VCaP (cell line): ENCODE results near the gene GCN1.

Experiments used
- H3K27ac ChIP-seq: fragments of 450-650 bp; 2 replicates; pipeline ENCODE4 v1.5.1; 2017
- TF ChIP-seq, protein P1 (sequence below): fragments of 450-650 bp; conservative IDR thresholded peaks from 2 replicates; pipeline ENCODE4 v1.5.1; 2017; ENCODE audit warnings: mild to moderate bottlenecking, moderate library complexity

Gene GCN1

DNA sequence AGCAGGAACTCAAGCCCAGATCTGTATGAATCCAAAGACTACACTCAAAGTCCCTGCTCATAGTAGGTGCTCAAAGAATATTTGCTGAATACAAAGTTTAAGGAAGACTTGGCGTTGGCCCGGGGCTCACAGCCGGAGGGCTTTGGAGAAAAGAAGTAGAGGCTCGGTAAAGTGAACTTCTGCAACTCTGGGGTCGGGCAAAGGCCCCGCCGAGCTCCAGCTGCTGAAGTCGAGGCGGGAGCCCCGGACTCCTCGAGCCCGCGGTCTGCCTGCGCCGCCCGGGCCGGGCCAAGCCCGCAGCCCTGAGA lies 335 bp downstream of the GCN1 start:
- TF ChIP-seq, protein P1, sequence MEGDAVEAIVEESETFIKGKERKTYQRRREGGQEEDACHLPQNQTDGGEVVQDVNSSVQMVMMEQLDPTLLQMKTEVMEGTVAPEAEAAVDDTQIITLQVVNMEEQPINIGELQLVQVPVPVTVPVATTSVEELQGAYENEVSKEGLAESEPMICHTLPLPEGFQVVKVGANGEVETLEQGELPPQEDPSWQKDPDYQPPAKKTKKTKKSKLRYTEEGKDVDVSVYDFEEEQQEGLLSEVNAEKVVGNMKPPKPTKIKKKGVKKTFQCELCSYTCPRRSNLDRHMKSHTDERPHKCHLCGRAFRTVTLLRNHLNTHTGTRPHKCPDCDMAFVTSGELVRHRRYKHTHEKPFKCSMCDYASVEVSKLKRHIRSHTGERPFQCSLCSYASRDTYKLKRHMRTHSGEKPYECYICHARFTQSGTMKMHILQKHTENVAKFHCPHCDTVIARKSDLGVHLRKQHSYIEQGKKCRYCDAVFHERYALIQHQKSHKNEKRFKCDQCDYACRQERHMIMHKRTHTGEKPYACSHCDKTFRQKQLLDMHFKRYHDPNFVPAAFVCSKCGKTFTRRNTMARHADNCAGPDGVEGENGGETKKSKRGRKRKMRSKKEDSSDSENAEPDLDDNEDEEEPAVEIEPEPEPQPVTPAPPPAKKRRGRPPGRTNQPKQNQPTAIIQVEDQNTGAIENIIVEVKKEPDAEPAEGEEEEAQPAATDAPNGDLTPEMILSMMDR, result no peak

DNA sequence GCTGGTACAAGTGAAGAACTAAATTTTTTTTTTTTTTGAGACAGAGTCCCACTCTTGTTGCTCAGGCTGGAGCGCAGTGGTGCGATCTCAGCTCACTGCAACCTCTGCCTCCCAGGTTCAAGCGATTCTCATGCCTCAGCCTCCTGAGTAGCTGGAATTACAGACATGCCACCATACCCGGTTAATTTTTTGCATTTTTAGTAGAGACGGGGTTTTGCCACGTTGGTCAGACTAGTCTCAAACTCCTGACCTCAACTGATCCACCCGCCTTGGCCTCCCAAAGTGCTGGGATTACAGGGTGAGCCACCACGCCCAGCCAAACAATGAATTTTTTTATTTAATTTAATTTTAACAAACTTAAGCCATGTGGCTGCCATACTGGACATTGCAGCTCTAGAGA lies 1.2 kb downstream of the GCN1 start:
- peak overlapping the region; percentile 97; the same call in 1 of the 2 replicates for H3K27ac ChIP-seq

More for the DNA sequence above, 335 bp downstream of the GCN1 start:
- peak overlapping the region; percentile 97 for H3K27ac ChIP-seq

DNA sequence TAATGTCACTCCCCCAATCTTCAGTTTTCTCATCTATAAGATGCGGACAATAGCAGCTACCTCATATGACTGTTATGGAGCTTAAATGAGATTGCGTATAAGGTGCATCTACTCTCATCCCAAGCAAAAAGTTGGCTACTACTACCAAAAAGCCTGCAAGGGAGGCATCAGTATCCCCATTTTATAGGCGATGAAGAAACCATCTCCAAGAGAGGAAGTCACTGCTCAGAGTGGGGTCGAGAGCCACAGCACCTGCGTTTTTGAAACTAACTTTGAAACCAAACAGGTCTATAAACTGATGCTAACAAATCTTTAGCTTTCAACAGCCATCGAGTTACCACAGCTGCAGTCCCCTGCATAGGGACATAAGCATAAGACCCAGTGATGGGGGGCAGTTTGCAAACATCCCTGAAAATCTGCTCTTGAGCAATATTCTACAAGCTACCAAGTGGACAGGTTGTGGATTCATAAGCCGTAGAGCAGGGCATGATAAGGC lies 3.5 kb downstream of the GCN1 start:
- H3K27ac ChIP-seq, result no peak overlapping the region
- TF ChIP-seq, protein P1, result no peak

DNA sequence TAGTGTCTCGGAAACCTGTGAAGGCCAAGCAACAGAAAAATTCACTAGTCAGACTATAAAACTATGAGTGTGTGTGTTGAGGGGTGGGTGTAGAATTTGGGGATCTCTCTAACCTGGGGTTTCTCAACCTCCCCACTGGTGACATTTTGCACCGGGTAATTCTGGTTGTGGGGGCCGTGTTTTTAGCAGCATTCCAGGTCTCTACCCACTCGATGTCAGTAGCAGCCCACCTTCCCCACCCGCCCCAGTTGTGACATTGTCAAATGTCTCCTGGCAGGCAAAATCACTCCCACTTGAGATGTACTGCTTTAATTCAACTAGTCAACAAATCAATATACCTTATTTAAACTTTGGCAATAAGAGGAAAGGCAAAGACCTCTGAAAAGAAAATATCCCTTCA lies 4.1 kb downstream of the GCN1 start:
- H3K27ac ChIP-seq, result no peak overlapping the region
- TF ChIP-seq, protein P1, result no peak

DNA sequence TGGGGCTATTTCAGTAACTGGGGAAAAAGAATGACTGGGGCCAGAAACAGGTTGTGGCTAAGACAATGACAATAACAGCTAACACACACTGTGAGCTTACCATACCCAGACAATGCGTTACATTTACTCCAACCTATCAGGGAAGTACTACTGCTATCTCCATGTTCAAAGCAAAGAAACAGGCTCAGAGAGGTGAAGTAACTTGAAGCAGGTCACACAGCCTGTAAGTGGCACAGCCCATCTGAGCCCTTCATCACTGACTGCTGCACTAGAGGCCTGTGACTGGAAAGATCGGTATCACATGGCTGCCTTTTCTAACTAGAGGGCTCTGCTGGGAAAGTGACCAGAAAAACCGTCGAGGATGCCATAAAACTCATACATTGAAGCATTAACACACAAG lies 7.9 kb downstream of the GCN1 start:
- TF ChIP-seq, protein P1, result no peak
- H3K27ac ChIP-seq, result no peak overlapping the region

DNA sequence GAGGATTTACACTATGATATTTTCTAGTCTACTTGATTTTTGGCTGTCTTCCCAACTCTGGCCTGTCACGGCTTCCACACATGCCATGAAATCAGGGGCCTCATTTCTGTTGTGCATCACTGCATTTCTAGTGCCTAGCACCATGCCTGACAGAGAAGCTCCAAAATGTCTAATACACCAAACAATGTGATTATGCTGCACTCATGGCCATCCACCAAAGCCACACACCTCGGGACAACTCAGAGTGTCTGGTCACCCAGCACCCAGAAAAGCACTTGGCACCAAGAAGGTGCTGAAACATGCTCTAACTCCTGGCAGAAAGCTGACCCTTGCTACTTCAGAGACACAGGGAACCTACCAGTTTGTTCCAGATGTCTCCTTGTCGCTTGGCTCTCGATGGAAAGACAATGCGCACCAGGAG lies 11.3 kb downstream of the GCN1 start:
- TF ChIP-seq, protein P1, result no peak
- no peak overlapping the region for H3K27ac ChIP-seq

DNA sequence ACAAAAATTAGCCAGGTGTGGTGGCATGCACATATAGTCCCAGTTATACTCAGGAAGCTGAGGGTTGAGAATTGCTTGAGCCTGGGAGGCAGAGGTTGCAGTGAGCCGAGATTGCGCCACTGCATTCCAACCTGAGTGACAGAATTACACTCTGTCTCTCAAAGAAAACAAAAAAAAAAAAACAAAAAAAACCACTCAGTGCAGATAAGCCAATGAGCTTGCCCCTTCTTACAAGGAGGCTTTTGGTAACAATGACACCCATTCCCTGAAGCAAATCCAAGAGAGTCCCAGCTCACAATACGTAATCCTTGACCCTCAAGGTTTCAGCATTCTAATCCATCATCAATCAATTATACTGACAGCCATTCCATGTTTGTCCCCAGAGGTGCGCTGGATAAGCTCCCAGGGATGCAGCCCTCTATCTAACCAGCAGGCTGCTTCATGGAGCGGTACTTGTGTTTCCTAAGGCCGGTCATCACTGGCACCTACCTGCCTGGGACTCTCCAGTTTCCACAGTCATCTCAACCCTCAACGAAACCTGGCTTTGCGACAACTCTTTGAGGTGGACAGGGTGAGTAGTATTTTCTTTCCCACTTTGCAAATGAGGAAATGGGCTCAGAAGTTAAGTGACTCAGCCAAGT lies 12.4 kb downstream of the GCN1 start:
- TF ChIP-seq, protein P1, result no peak
- H3K27ac ChIP-seq, result no peak overlapping the region

DNA sequence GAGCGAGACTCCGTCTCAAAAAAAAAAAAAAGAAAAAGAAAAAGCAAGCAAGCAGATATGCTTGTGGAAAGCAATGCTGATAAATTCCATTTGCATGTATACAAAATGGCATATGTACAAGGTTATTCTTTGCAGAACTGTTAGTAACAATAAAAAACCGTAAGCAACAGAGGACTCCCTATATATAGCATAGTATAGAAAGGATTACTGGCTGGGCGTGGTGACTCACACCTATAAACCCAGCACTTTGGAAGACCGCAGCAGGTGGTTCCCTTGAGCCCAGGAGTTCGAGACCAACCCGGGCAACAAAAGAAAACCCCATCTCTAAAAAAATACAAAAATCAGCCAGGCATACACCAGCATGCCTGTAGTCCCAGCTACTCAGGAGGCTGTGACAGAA lies 13.5 kb downstream of the GCN1 start:
- no peak overlapping the region for H3K27ac ChIP-seq
- TF ChIP-seq, protein P1, result no peak
